GM18951 (cell line): ENCODE results near the gene FARS2.

ENCODE experiments used
- POLR2A ChIP-seq: IDR thresholded peaks from 4 replicates; pipeline ENCODE4 v1.6.1; 2011; ENCODE audit warnings: mild to moderate bottlenecking; ENCODE audit not compliant: insufficient read length, insufficient read depth; ENCODE audit errors: extremely low read depth
- in situ Hi-C: fragments of 300-500 bp; cut with MboI; formaldehyde crosslinking; loops from one replicate; pipeline ENCODE4 v1.12.0; 2022; ENCODE audit warnings: low sequenced_read_pairs, mixed read lengths, inconsistent platforms; ENCODE audit not compliant: unreplicated experiment

Gene FARS2

GRCh38 chr6:5506149-5506548 is 244.8 kb downstream of the FARS2 start:
- in situ Hi-C loops, result no loop called here
- no peak for TF ChIP-seq POLR2A

DNA sequence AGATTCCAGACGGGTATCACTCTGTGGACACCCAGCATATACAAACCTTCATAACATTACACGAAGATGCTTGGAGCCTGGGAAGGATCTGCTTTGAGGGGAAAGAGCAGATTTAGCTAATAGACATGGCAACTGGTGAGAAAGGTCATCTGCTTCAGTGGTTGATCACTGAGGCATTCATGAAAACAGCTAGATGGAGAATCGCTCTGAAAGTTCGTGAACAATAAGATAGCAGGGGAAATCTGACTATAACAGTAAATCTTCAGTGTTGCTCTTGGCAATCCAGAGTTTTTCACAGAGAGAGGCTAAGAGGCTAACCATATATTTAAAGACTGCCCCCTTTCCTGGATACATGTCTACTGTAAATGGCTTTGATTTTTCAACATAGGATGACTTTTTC is 245.3 kb downstream of the FARS2 start:
- no peak for TF ChIP-seq POLR2A
- in situ Hi-C loops, result no loop called here

DNA sequence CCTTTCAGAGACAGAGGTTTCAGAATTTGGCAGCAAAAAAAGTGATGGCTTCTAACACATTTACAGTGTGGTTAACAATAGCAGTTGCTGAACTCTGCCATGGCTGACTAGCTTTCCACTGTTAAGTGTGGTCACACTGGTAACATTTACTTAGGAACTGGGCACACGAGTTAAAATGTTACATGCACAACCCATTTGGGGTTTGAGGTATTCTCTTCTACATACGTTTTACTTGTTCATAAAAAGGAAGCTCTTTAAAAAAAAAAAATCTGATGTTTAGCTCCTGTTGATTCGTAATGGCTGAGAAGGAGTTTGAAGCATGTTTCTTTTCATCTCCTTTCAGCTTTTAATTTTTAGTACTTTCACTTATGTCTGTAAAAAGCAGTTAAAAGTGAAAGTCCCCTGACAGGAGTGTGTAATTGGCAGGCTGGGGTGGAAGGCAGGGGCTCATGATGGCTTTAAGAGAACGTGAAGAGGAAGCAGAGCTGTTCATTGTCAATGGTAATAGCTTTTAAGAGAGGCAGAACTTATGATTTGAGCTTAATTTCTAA is 245.9 kb downstream of the FARS2 start:
- TF ChIP-seq POLR2A, result no peak
- in situ Hi-C loops, result no loop called here

DNA sequence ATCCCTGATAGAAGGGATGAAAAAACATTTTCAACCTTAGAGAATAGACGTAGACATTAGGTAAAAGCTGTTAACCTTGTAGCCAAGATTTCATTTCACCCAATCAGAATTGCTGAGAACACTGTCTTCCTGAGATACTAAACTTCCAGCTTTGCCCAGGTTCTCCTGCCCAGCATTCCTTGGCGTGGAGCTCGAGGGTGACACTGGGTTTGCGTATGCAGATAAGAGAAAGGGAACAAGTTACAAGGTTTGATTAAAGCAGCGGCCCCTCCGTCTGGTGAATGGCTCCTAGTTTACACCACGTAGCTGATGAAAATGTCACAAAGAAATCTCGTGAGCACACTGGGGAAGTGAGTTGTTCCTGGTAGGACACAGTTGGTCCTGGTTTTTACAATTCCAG is 247.8 kb downstream of the FARS2 start:
- in situ Hi-C loops, result no loop called here
- TF ChIP-seq POLR2A, result no peak

DNA sequence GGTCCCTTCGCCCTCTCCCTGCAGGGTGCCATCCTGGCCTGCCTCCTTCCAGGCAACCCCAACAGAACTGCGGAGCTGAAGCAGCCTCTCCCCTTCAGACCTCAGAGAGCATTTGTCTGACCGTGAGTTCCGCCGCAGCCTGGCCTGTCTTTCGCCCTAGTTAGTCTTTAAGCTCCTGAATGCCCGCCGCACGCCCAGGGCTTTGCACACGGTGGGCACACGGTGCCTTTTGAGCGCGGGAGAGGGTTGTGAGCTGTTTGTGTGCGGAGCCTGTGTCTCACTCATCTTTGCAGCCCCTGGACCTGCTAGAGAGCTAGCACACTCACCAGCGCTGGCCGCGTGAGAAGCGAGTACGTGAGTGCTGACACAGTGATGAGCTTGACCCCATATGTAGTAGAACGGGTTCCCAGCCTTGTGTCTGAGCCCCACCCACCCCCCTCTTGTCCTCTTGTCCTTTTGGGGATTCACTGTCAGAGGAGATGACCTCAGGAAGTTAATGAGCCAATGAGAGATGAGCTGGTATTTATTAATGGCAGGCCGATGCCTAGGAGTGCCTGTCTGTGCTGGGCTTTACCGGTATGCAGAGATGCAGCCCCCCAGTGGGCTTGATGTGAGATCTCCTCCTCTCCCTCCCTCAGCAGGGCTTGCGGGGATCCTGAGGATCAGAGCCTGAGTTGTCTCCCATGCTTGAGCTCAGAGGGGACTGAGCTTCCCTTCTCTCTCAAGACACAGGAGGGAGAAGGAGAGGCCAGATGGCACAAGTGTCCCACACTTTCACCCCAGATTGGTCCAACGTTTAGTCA is 249.2 kb downstream of the FARS2 start:
- no peak for TF ChIP-seq POLR2A
- in situ Hi-C loops, result no loop called here

GRCh38 chr6:5511954-5512353 is 250.6 kb downstream of the FARS2 start:
- TF ChIP-seq POLR2A, result no peak
- in situ Hi-C loops, result no loop called here

DNA sequence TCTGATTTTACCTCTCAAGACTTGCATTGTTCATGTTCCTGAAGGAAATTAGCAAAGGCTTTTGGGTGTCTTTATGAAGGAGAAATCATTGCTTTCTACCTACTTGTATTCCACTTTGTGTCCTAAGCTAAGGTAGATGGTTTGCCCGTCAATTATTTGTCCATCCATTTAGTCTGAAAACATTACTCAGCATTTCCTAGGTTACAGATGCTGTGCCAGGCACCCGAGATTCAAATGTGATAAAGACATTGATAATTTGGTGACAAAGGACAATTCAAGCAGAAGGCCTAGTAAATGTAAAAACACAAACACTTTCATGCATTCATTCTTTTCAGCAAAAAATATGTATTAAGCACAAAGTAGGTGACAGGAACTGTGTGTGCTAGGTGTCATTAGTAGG is 251.1 kb downstream of the FARS2 start:
- TF ChIP-seq POLR2A, result no peak
- in situ Hi-C loops, result no loop called here

DNA sequence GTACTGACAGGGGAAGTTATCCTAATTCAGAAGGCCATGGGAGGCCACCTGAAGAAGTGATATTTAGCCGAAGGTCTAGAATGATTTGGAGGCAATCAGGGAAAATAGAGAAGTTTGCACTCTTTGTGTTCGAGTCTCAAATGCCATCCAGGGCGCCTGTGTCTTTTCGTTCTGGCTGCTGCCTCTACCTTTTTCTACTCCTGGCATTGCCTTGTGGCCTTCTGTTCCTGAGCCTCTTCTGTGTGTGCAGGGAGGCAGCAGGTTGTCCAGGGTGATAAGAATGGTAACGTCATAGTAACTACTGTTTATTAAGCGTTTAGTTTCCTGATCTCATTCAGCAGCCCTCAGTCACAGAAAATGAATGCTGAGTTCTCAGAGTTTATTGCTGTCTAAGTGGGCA is 252.1 kb downstream of the FARS2 start:
- in situ Hi-C loops, result no loop called here
- no peak for TF ChIP-seq POLR2A

DNA sequence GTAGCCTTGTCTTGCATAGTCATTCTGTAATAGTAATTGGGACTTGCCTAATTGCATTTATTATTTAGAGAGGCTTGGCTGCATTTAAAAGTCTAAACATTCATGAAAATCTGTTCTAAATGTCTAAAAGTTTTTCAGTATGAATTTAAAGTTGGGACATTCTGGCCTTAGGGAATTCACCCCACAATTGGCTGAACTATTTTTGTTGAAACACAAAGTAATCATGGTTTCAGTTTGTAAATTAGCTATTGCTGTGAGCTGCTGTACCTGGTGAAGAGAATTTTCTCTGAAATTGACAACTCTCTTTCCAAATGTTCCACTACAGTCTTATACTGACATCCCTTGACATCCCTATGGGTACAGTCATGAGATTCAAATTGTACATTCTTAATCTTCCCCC is 253.0 kb downstream of the FARS2 start:
- no peak for TF ChIP-seq POLR2A
- in situ Hi-C loops, result no loop called here

- in situ Hi-C loops, result no loop called here
- no peak for TF ChIP-seq POLR2A
These were observed 253.9 kb downstream of the FARS2 start for GRCh38 chr6:5515200-5515599.

GRCh38 chr6:5516036-5516435 is 254.7 kb downstream of the FARS2 start:
- in situ Hi-C loops, result no loop called here
- TF ChIP-seq POLR2A, result no peak

- TF ChIP-seq POLR2A, result no peak
- in situ Hi-C loops, result no loop called here
These were observed 256.5 kb downstream of the FARS2 start for GRCh38 chr6:5517796-5518195.

- in situ Hi-C loops, result no loop called here
These were observed 257.7 kb downstream of the FARS2 start for GRCh38 chr6:5518936-5519491.

DNA sequence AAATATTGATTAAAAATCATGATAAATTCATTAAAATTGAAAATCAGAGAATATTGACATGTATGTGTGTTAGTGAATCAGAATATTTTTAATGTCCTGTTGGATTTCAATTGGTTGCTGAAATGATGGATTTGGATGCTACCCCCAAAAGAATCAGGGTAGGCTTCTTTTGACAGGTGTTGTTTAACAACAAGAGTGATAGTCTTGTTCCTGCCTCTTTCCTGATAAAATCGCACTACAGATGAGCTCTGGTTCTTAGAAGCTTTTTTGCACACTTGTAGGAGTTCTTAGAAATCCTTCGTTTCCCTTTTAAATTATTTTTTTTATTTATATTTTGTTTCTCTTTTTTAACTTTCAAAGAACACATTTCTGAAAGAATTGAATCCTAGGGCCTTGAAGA is 259.5 kb downstream of the FARS2 start:
- in situ Hi-C loops, result no loop called here
- no peak for TF ChIP-seq POLR2A

More at GRCh38 chr6:5518936-5519491, 257.7 kb downstream of the FARS2 start:
- no peak for TF ChIP-seq POLR2A

DNA sequence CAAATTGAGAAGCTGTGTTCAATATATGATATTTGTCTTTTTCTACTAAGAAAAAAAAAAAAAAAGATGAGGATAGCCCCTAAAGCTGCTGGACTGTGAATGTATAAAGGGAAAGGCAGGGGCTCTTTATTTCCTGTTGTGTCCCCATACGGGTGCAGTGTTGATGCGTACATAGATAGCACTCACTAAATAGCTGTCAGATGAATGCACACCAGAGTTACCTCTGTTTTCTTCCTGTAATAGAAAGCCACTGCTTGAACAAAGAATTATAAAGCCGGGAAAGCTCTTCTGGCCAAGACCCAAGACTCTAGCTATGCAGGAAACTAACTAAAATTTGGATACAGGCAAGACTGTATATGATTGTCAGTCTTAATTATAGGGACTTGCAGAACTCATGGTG is 260.0 kb downstream of the FARS2 start:
- in situ Hi-C loops, result no loop called here
- no peak for TF ChIP-seq POLR2A

DNA sequence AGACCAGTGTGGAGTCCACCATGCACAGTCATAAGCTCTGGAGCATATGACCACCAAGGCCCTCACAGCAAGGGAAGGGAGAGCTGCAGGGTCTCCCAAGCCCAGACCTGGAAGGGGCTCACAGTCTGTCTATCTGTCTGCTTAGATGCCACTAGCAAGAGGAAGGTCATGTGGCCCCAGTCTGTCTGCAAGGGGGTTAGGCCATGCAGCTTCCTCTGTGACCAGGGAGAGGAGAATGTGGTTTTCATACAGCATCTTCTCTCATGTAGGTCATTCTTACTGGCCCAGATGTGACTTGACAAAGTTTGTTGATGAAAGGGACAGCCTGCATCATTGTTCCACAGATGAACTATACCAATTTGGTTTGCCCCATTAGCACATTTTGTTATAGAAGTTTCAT is 260.8 kb downstream of the FARS2 start:
- TF ChIP-seq POLR2A, result no peak
- in situ Hi-C loops, result no loop called here
